NCI-H2081 (cell line): ENCODE measurements around the gene TDO2.
"Not testable (repeated sequence)": the region's sequence is repeated elsewhere in the genome, so short reads cannot be mapped to it uniquely, and the experiment has no call there.

ENCODE experiments used
- DNase-seq, 2 experiments: peaks; one replicate each; lab custom pipeline; 2025; lab: John Stamatoyannopoulos, UW

Gene TDO2

GRCh38 chr4:155903453-155903852 is at the start of gene TDO2:
TDO2 (plus strand) TSS chr4:155903696; CDS start chr4:155903759, 63 bp downstream.
- no peak for DNase-seq

- DNase-seq: no peak
Measured at GRCh38 chr4:155854582-155855226, 48.8 kb upstream of the TDO2 start.

DNA sequence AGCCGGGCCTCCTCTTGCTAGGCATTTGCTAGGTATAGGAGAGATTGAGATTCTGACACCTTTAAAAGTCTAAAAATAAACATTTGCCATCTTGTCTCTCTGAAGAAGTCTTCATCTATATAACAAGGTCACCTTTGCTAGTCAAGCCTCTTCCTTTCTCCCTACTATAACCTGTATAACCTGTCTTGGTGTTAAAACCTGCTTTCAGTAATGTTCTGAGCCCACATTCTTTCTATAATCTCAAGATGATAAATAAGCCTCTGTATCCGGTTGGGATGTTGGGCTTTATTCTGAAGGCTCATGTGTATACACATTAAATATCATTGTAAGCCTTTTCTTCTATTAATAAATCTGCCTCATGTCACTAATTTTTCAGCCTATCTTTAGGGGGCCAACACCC is 47.6 kb upstream of the TDO2 start:
- no peak for DNase-seq

DNA sequence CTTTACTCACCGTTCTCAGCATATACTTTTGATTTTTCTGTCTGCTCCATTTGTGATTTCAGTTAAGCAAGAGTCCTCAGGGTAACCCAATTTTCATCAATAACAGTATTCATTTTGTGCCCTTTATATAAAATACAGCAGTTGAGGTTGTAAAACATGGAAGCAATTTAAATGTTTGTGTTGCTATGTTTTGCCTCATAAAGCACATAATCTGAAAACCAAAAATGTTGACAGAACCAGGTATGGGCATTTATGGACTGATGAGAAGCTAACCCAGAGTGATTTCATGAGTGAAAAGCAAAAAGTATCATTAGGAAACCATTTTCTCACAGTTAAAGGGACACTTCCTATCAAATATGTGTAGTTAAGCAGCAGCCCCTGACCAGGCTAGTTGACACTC is 37.3 kb upstream of the TDO2 start, which contains the start of gene ASIC5:
TSS of gene ASIC5 (minus strand) at position 101 of the 400 bp plus-strand sequence. CDS start at position 50, 51 bp downstream.
- DNase-seq: no peak

DNA sequence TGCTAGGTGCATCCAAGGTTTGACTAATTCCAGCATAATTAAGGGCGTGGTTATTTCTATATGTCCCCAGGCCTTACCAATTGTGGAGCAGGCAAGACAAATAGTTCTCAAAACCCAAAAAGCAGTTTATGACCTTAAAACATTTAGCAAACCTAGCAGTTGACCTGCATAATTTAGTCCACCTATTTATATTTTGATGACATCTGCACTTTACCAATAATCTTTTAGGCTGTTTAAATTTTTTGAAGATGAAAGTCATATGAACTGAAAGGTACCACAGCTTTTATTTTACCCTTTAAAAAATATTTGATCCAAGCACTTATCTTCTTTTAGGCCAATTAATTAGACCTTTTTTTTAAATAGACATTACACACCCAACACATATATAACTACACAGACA is 27.6 kb upstream of the TDO2 start:
- no peak for DNase-seq

GRCh38 chr4:155877971-155878370 is 25.5 kb upstream of the TDO2 start:
- DNase-seq: no peak

DNA sequence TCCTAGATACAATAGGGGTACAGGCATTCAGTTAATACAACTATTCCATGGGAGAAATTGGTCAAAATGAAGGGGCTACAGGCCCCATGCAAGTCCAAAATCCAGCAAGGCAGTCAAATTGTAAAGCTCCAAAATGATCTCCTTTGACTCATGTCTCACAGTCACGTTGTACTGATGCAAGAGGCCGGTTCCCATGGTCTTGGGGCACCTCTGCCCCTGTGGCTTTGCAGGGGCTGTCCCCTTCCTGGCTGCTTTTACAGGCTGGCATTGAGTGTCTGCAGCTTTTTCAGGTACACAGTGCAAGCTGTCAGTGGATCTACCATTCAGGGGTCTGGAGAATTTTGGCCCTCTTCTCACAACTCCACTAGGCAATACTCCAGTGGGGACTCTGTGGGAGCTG is 24.9 kb upstream of the TDO2 start:
- no peak for DNase-seq

DNA sequence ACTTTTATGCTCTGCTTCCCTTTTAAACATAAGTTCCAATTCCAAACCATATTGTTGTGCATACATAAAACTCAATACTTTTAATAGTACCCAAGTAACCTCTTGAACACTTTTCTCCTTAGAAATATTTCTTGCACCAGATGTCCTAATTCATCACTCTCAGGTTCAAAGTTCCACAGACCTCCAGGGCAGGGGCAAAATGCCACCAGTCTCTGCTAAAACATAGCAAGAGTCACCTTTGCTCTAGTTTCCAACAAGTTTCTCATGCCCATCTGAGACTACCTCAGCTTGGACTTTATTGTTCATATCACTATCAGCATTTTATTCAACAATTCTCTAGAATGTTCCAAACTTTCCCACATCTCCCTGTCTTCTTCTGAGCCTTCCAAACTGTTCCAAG is 23.7 kb upstream of the TDO2 start:
- no peak for DNase-seq

DNA sequence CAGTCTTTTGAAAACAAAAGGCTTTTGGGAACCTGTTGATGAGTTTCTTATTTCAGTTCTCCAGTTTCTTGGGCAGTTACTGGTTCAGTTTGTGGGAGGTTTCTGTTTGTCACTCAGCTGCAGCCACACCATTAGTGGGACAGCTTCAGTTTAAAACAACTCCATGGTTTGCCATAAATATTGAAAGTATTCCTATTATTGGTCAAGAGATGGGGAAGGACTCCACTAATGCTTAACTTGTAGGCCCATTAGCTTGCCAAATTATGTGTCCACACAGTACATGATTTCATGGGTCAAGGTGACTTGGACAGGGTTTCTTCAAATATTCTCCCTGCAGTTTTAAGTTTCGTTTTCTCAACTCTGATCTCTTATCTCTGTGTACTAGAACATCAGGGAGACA is 21.9 kb upstream of the TDO2 start:
- no peak for DNase-seq

DNA sequence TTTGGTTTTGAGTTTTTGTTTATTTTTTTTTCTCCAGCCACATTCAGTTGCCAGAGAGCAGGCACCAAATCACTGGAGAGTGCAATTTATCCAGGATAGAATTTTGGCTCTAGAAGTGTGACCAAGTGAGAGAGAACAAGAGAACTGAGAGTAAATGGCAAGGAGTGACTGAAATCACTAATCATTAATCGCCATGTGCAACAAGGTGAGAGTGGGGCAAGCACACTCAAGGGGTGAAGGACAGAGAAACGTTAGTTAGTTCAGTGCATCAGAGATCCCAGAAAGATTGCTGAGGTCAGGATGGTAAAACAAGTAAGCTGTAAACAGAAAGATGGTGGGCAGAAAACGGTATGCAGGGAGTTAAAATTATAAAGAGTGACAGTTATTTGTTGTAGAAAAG is 19.6 kb upstream of the TDO2 start:
- no peak for DNase-seq

DNA sequence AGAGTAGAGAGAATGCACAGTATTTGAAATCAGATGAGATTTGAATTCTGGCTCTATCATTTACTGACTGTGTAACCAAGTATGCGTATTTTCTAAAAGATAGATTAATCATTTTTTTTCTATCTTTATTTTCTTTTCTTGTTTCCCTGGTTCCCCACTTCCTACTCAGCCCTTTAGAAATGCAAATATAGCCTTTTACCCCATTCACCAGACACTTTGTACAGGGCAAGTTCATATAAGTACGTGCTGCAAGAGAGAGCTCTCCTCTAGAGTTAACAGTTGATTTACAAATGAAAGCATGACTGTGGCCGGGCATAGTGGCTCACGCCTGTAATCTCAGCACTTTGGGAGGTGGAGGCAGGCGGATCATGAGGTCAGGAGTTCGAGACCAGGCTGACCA is 17.8 kb upstream of the TDO2 start:
- no peak for DNase-seq

- DNase-seq: peak in 1 of 2 experiments; percentile 2
Measured at GRCh38 chr4:155887045-155887444, 16.5 kb upstream of the TDO2 start.

DNA sequence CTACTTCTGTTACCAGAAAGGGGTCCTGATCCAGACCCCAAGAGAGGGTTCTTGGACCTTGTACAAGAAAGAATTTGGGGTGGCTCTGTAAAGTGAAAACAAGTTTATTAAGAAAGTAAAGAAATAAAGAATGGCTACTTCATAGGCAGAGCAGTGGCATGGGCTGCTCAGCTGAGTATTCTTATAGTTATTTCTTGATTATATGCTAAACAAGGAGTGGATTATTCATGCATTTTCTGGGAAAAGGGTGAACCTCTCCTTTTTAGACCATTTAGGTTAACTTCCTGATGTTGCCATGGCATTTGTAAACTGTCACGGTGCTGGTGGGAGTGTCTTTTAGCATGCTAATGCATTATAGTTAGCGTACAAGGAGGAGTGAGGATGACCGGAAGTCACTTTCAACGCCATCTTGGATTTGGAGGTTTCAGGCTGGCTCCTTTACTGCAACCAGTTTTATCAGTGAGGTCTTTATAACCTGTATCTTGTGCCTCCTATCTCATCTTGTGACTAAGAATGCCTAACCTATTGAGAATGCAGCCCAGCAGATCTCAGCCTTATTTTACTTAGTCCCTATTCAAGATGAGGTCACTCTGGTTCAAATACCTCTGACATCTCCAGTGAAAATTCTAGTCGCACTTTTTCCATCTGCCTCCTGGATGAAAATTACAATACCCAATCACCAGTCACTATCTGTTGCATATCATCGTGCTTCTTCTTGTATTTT is 15.5 kb upstream of the TDO2 start:
- DNase-seq: no peak

- no peak for DNase-seq
Measured at GRCh38 chr4:155889031-155889793, 14.3 kb upstream of the TDO2 start.

DNA sequence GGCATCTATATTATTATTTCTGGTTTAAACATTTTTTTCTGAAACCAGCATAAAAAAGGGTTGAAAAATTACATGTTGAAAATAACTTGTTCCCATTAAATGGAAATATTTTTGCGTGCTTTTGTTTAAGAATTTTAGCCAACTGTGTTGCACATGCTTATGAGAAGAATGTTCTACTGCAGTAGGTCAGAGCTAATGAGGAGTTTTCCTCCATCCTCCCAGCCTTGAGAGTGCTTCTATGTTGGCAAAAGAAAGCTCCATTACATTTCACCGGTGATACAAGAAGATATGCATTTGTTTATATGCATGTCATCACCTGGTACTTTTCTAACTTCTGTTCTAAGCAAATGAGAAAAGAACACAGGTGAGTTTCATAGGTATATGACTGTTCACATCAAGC is 13.6 kb upstream of the TDO2 start:
- DNase-seq: no peak

DNA sequence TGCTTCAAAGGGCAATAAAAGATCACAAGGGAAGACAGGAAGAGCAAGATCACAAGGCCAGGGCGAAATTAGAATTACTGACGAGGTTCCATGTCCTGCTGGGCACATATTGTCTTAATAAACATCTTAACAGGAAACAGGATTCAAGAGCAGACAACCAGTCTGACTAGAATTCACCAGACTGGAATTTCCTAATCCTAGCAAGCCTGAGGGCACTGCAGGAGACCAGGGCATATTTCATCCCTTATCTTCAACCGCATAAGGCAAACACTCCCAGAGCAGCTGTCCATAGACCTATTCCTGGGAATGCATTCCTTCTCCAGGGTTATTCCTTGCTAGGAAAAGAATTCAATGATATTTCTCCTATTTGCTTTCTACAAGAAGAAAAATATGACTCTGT is 12.4 kb upstream of the TDO2 start:
- DNase-seq: no peak

GRCh38 chr4:155898371-155898770 is 5.1 kb upstream of the TDO2 start:
- DNase-seq: not testable (repeated sequence)

DNA sequence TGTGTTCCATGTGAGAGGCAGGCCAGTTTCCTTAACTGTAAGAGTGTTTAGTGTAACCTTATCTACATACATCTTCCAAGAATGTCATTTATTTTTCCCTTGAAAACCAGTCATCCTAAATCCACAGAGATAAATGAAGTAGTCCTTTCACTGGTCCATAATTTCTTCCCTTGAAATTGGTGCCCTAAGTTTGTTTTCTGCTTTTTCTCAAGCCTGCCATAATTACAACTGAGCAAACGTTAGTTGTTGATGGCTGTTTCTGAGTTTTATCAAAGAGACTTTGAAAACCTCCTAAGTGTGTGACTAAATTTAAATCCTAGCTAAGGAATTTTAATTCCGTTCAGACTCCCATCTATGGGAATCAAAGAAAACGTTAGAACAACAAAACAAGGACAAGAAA is 3.6 kb upstream of the TDO2 start:
- DNase-seq: no peak

GRCh38 chr4:155900381-155900780 is 3.1 kb upstream of the TDO2 start:
- no peak for DNase-seq

DNA sequence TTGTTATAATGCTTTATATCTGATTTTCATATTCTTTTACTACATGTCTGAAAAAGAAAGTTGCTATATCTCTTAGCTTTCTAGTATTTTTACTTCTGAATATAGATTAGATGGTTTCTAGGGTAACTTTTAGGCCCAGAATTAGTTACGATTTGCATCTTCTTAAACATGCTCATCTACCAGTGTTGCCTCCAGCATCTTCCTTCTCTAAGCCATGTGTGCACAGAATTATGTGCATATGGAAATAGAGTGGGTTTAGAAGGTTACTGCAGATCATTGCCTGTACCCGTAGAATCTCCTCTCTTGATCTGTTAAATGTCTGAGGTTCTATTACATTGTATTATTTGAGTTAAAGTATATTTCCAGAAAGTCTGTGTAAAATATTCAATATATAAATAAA is 2.5 kb upstream of the TDO2 start:
- DNase-seq: no peak

- no peak for DNase-seq
Measured at GRCh38 chr4:155904331-155904730, 835 bp downstream of the TDO2 start.

- peak; percentile 18 to 33 for DNase-seq
Measured at GRCh38 chr4:155906554-155907247, 3.2 kb downstream of the TDO2 start.
